Measurements from ENCODE around the gene MFAP3. TPM values are rescaled to one million over a fixed set of nuclear protein-coding genes. Genes with fewer than 3 reads are reported as not detected.

Gene MFAP3
- total and polyA plus RNA-seq, 2 donors (not counting 1 experiment from before 2014, with no cell fraction given) = 4.8 to 27.1 TPM

GRCh38 chr5:154034944-154035343 is 3.8 kb upstream of the MFAP3 start:
- H3K4me1 Mint-ChIP-seq = peaks cover 32% of the 10 kb centered on the region
- H3K4me2 ChIP-seq (replicated peaks; ENCODE audit: low read depth, low read length, poor library complexity, severe bottlenecking) = no peak overlapping the region
- intact Hi-C loops (cut with micrococcal nuclease) = loop anchor here (5.0 to 10.0 kb wide), 2 partner anchors 722 to 900 kb away; partner anchors contain the start of genes GEMIN5 and LARP1

More at GRCh38 chr5:154034944-154035343, 3.8 kb upstream of the MFAP3 start:
- Mint-ChIP-seq H3K27ac (no peak overlapping the region), H3K27me3 (no peaks in the 10 kb centered on the region), H3K9me3 (ENCODE audit: insufficient read depth) (no peaks in the 10 kb centered on the region), H3K4me3 (no peak overlapping the region)
- H3K27ac ChIP-seq (ENCODE audit: low read length in 2 of 2) = no peak overlapping the region
- WGBS (ENCODE audit: insufficient coverage) = no CpG with 5 or more reads among the region's 3 CpGs
- no peaks in the 10 kb centered on the region for H3K27me3 ChIP-seq (replicated peaks in 1 of 4; ENCODE audit: control extremely low read depth in 1 of 4, control insufficient read depth in 3 of 4, insufficient read depth in 4 of 4, low read length in 3 of 4)
- CTCF ChIA-PET = no interaction called here
- TF ChIP-seq EZH2 (IDR thresholded peaks at IDR 0.05; ENCODE audit: borderline replicate concordance, insufficient read depth, low read depth, low read length, poor library complexity, severe bottlenecking) (no peak), CTCF (IDR thresholded peaks at IDR 0.05) (no peak)
- DNase-seq = no peak
- H3K36me3 ChIP-seq (replicated peaks in 1 of 2; ENCODE audit: control extremely low read depth in 1 of 2, control insufficient read depth in 1 of 2, extremely low read depth in 1 of 2, insufficient read depth in 2 of 2, low read length in 1 of 2) = no peaks in the 10 kb centered on the region
- POLR2A ChIA-PET = no interaction called here
- peaks cover 13 to 16% of the 10 kb centered on the region in 2 donors for H3K4me1 ChIP-seq (ENCODE audit: control insufficient read depth in 2 of 2, insufficient read depth in 2 of 2, low read length in 2 of 2)
- no peak overlapping the region for H3K4me3 ChIP-seq (ENCODE audit: control extremely low read depth in 1 of 5, extremely low read depth in 1 of 5, insufficient read depth in 1 of 5, low read depth in 2 of 5, low read length in 4 of 5)
- no peak for ATAC-seq (ENCODE audit: low read depth)
- no peak overlapping the region for H2AFZ ChIP-seq (ENCODE audit: insufficient read depth, low read depth, low read length, poor library complexity, severe bottlenecking)
- no peaks in the 10 kb centered on the region for H4K20me1 ChIP-seq (ENCODE audit: control insufficient read depth, insufficient read depth, low read length, poor library complexity, severe bottlenecking)
- H3K9me3 ChIP-seq (ENCODE audit: control extremely low read depth in 1 of 3, control insufficient read depth in 2 of 3, insufficient read depth in 1 of 3, low read length in 2 of 3) = no peaks in the 10 kb centered on the region
- H3K79me2 ChIP-seq (ENCODE audit: control insufficient read depth, insufficient read depth, low read length) = peaks cover 20% of the 10 kb centered on the region
- H3K9ac ChIP-seq (ENCODE audit: low read length) = no peak overlapping the region
